HG03025 (cell line): ENCODE results near the gene LRIG1.

Experiments
- ATAC-seq: cut with Tn5 transposase; IDR thresholded peaks from one replicate; pipeline ENCODE4 v1.9.1; 2021; ENCODE audit warnings: mild to moderate bottlenecking, moderate library complexity; ENCODE audit not compliant: unreplicated experiment, low FRiP score

The LRIG1 gene

GRCh38 chr3:66451766-66452165 is 49.1 kb downstream of the LRIG1 start:
- ATAC-seq: no peak

- ATAC-seq: no peak
These were observed 50.3 kb downstream of the LRIG1 start for GRCh38 chr3:66450390-66451022.

GRCh38 chr3:66449411-66449974 is 51.3 kb downstream of the LRIG1 start:
- peak; percentile 80 for ATAC-seq

- no peak for ATAC-seq
These were observed 56.6 kb downstream of the LRIG1 start for GRCh38 chr3:66444146-66444644.

GRCh38 chr3:66443118-66443803 is 57.6 kb downstream of the LRIG1 start:
- ATAC-seq: no peak

GRCh38 chr3:66442254-66443117 is 58.3 kb downstream of the LRIG1 start:
- ATAC-seq: no peak

GRCh38 chr3:66441692-66442091 is 59.1 kb downstream of the LRIG1 start:
- no peak for ATAC-seq

GRCh38 chr3:66441129-66441528 is 59.7 kb downstream of the LRIG1 start:
- no peak for ATAC-seq

- ATAC-seq: no peak
These were observed 61.0 kb downstream of the LRIG1 start for GRCh38 chr3:66439666-66440344.

- no peak for ATAC-seq
These were observed 62.8 kb downstream of the LRIG1 start for GRCh38 chr3:66438046-66438445.

GRCh38 chr3:66437341-66437929 is 63.4 kb downstream of the LRIG1 start:
- no peak for ATAC-seq

- ATAC-seq: no peak
These were observed 64.8 kb downstream of the LRIG1 start for GRCh38 chr3:66435989-66436388.

- no peak for ATAC-seq
These were observed 66.1 kb downstream of the LRIG1 start for GRCh38 chr3:66434726-66435125.

GRCh38 chr3:66433522-66433782 is 67.4 kb downstream of the LRIG1 start:
- ATAC-seq: no peak

GRCh38 chr3:66432767-66433521 is 67.9 kb downstream of the LRIG1 start:
- ATAC-seq: no peak

- ATAC-seq: no peak
These were observed 68.6 kb downstream of the LRIG1 start for GRCh38 chr3:66432041-66432766.

- no peak for ATAC-seq
These were observed 69.3 kb downstream of the LRIG1 start for GRCh38 chr3:66431494-66431893.

- no peak for ATAC-seq
These were observed 69.9 kb downstream of the LRIG1 start for GRCh38 chr3:66430876-66431275.

GRCh38 chr3:66428733-66429132 is 72.1 kb downstream of the LRIG1 start:
- no peak for ATAC-seq
